Parathyroid adenoma (tissue), 2 donors: ENCODE measurements around the gene LFNG.

Experiments
- H2AFZ ChIP-seq: fragments of 300-600 bp; sonication (generic); one replicate; pipeline ENCODE4 v1.7.0; 2017; ENCODE audit warnings: antibody characterized with exemption, mild to moderate bottlenecking
- H3K27ac ChIP-seq: fragments of 300-600 bp; sonication (generic); one replicate; pipeline ENCODE4 v1.7.0; 2017
- H3K27me3 ChIP-seq: fragments of 300-600 bp; sonication (generic); one replicate; pipeline ENCODE4 v1.7.0; 2017; ENCODE audit warnings: low read length; ENCODE audit not compliant: control insufficient read depth, insufficient read depth
- H3K36me3 ChIP-seq: fragments of 300-600 bp; sonication (generic); one replicate; pipeline ENCODE4 v1.7.0; 2017; ENCODE audit warnings: low read length; ENCODE audit not compliant: control insufficient read depth, insufficient read depth
- H3K4me1 ChIP-seq: fragments of 300-600 bp; sonication (generic); one replicate; pipeline ENCODE4 v1.7.0; 2017; ENCODE audit warnings: control low read depth
- H3K4me2 ChIP-seq: fragments of 300-600 bp; sonication (generic); one replicate; pipeline ENCODE4 v1.7.0; 2017; ENCODE audit warnings: low read length
- H3K4me3 ChIP-seq: fragments of 300-600 bp; sonication (generic); one replicate; pipeline ENCODE4 v1.7.0; 2017; ENCODE audit warnings: low read depth, low read length
- H3K79me2 ChIP-seq: fragments of 300-600 bp; sonication (generic); one replicate; pipeline ENCODE4 v1.7.0; 2017; ENCODE audit warnings: control low read depth
- H3K9ac ChIP-seq: fragments of 300-600 bp; sonication (generic); one replicate; pipeline ENCODE4 v1.7.0; 2017; ENCODE audit warnings: mild to moderate bottlenecking
- H3K9me3 ChIP-seq: fragments of 300-600 bp; sonication (generic); one replicate; pipeline ENCODE4 v1.7.0; 2017; ENCODE audit warnings: low read length; ENCODE audit not compliant: control insufficient read depth
- TF ChIP-seq, protein P1 (sequence below): fragments of 300-600 bp; sonication (generic); IDR thresholded peaks from one replicate; pipeline ENCODE4 v1.7.0; 2017; ENCODE audit warnings: antibody characterized with exemption, mild to moderate bottlenecking
- donor health status: primary hyperparathyroidism.

Gene LFNG

DNA sequence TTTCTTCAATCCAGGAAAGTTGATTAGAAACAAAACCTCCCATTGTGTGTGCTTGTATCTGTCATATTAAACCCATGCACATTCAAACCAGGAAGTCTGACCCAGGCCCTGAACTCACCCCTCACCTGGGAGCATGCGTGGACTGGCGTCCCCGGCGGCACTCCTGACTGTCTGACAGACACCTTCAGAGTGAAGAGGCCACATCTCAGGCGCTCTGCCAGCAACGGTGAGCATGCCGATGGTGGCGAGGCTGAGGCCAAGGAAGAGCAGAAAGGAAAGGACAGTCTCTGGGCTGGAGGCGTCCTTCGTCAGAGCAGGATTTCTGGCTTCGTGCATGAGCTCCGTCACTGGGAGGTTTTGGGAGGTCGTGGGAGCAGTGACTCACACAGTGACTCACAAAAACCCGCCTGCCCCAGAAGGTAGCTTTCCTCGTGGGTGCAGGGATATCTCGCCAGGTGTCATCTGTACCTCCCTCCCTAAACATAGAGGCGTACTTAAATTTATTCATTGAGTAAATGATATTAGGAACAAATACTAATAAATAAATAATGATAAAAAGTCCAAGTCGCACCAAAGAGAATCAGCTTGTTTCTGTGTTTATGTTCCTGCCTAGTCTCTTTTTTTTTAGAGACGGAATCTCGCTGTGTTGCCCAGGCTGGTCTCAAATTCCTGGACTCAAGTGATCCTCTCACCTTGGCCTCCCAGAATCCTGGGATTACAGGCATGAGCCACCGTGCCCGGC is 52.7 kb downstream of the LFNG start:
- H3K27ac ChIP-seq = no peak overlapping the region
- H3K4me1 ChIP-seq = no peaks in the 10 kb centered on the region
- no peaks in the 10 kb centered on the region for H3K36me3 ChIP-seq

DNA sequence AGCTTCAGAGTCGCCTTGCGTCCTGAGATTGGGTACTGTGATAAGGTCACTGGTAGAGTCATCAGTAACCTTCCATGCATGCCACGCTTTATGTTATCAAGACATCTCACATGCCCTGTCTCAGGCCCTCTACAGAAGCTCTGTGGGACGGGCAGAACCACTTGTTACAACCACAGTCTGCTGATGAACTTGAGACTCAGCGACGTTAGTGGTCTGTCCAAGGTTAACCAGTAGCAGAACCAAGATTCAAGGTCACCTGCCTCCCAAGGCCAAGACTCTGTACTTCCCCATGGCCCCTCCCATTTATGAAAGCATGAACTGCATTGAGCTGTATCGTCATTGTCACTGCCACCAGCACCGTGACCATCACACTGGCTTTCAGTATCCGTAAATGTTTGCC is 54.2 kb downstream of the LFNG start:
- Histone ChIP-seq H3K79me2 (peaks cover 22% of the 10 kb centered on the region), H2AFZ (no peak overlapping the region)

More for the DNA sequence above, 52.7 kb downstream of the LFNG start:
- Histone ChIP-seq H3K9ac (no peak overlapping the region), H3K4me3 (no peak overlapping the region), H3K79me2 (peaks cover 33% of the 10 kb centered on the region), H3K4me2 (no peak overlapping the region), H3K27me3 (no peaks in the 10 kb centered on the region), H3K9me3 (no peaks in the 10 kb centered on the region), H2AFZ (no peak overlapping the region)
- TF ChIP-seq, protein P1, sequence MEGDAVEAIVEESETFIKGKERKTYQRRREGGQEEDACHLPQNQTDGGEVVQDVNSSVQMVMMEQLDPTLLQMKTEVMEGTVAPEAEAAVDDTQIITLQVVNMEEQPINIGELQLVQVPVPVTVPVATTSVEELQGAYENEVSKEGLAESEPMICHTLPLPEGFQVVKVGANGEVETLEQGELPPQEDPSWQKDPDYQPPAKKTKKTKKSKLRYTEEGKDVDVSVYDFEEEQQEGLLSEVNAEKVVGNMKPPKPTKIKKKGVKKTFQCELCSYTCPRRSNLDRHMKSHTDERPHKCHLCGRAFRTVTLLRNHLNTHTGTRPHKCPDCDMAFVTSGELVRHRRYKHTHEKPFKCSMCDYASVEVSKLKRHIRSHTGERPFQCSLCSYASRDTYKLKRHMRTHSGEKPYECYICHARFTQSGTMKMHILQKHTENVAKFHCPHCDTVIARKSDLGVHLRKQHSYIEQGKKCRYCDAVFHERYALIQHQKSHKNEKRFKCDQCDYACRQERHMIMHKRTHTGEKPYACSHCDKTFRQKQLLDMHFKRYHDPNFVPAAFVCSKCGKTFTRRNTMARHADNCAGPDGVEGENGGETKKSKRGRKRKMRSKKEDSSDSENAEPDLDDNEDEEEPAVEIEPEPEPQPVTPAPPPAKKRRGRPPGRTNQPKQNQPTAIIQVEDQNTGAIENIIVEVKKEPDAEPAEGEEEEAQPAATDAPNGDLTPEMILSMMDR = no peak

DNA sequence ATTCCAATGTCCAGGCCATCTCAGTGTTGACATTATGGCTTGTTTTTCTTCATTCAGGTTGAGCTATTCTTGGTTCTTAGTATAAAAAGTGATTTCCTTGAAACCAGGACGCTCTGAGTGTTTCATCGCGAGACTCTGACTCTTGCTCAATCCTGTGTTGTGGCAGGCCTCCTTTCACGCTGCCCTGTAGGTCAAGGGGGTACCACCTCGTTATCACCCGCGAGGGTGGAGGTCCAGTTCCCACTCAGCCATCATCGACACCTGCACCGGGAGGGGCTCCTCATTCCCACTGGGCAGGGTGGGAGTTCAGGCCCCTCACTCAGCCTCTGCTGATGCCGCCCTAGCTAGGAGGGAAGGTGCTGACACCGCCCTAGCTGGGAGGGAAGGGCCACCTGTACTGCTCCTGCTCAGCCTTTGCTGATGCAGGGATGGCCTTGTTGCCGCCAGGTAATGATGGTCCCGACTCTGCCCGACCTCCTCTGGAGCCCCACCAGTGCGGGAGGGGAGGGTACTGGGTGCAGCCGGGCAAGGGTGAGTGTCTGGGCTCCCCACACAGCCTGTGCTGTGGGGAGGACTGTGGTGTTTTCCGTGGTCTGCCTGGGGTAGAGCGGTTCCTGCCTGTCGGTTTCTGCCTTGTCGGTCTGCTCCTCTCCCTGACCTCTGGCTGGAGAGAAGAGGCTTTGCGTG is 55.6 kb downstream of the LFNG start:
- Histone ChIP-seq H3K9me3 (no peaks in the 10 kb centered on the region), H3K27ac (no peak overlapping the region), H3K9ac (no peak overlapping the region), H3K79me2 (peaks cover 13% of the 10 kb centered on the region), H3K27me3 (no peaks in the 10 kb centered on the region), H3K4me3 (no peak overlapping the region), H2AFZ (no peak overlapping the region), H3K4me1 (no peaks in the 10 kb centered on the region), H3K4me2 (no peak overlapping the region), H3K36me3 (no peaks in the 10 kb centered on the region)
- TF ChIP-seq, protein P1 = no peak

More for the DNA sequence above, 54.2 kb downstream of the LFNG start:
- H3K9ac ChIP-seq = no peak overlapping the region
- H3K9me3 ChIP-seq = no peaks in the 10 kb centered on the region
- H3K4me1 ChIP-seq = no peaks in the 10 kb centered on the region
- H3K27ac ChIP-seq = no peak overlapping the region
- no peaks in the 10 kb centered on the region for H3K36me3 ChIP-seq
- TF ChIP-seq, protein P1 = no peak
- peak overlapping the region; percentile 16 for H3K4me2 ChIP-seq
- H3K27me3 ChIP-seq = no peaks in the 10 kb centered on the region
- no peak overlapping the region for H3K4me3 ChIP-seq

DNA sequence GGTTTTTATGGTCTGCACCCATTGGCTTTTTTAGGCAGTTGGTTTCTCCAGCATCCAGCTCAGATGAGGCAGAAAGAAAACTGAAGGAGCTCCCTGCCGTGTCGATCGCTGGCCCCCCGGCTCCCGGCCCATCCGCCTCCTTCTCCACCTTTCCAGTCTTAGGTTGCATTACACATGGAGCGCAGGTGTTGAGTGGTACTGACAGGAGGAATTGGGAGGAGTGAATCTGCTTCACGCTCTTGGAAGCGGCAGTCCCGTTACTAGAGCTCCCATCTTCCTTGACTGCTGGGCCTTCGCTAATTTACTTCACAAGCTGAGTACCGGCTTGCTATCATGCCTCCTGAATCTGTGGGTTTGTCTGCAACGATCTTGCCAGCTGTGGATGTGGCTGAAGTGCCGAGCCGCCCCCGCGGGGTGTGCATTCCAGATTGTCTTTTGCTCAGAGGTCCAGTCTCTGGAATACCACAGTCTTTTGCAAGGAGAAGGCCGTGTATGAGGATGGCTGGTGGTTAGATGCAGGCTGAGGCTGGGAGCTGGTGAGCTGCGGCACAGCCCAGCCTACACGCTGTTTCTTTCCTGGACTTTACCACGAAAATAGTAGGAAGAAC is 56.3 kb downstream of the LFNG start:
- no peak overlapping the region for H3K27ac ChIP-seq
- H3K4me2 ChIP-seq = no peak overlapping the region
- TF ChIP-seq, protein P1 = no peak
- H3K79me2 ChIP-seq = peaks cover 13% of the 10 kb centered on the region
- H3K27me3 ChIP-seq = no peaks in the 10 kb centered on the region
- no peaks in the 10 kb centered on the region for H3K36me3 ChIP-seq
- no peak overlapping the region for H3K4me3 ChIP-seq
- no peak overlapping the region for H3K9ac ChIP-seq
- no peaks in the 10 kb centered on the region for H3K9me3 ChIP-seq
- no peaks in the 10 kb centered on the region for H3K4me1 ChIP-seq
- H2AFZ ChIP-seq = no peak overlapping the region
